Measurements from ENCODE around the gene TBX15. TPM values are rescaled to one million over a fixed set of nuclear protein-coding genes. Genes with fewer than 3 reads are reported as not detected.

The TBX15 gene
- total and polyA plus RNA-seq, 2 experiments from 2014 or later = 38.7 to 41.7 TPM

GRCh38 chr1:118973032-118973431, 15.1 kb downstream of the TBX15 start:
- peaks cover 48% of the 10 kb centered on the region for H3F3A ChIP-seq (ENCODE audit: insufficient read depth)
- no peak for DNase-seq
- 0 out of 2 replicates have a peak, but pooled peaks cover 6% of the 10 kb centered on the region for H4K20me1 ChIP-seq (ENCODE audit: insufficient read depth)
- H3K4me1 ChIP-seq (ENCODE audit: insufficient read depth) = peaks cover 66% of the 10 kb centered on the region
- H3K27me3 ChIP-seq (replicated peaks; ENCODE audit: insufficient read depth) = no peaks in the 10 kb centered on the region
- peak overlapping the region; percentile 55 for H3K4me2 ChIP-seq (ENCODE audit: unreplicated experiment)
- no peaks in the 10 kb centered on the region for H3K9me2 ChIP-seq (ENCODE audit: insufficient read depth)
- H3K79me2 ChIP-seq (ENCODE audit: insufficient read depth) = peaks cover 100% of the 10 kb centered on the region
- no peak overlapping the region for H2AFZ ChIP-seq
- H3K9ac ChIP-seq = peak overlapping the region; percentile 1; the same call in 1 of the 2 replicates
- in situ Hi-C loops (cut with MboI) = no loop called here
- TF ChIP-seq EZH2phosphoT487 (IDR thresholded peaks at IDR 0.05; ENCODE audit: insufficient read depth, low read depth) = no peak
- no peak for TF ChIP-seq EZH2 (IDR thresholded peaks at IDR 0.05; ENCODE audit: insufficient read depth, poor library complexity, severe bottlenecking)
- H3K36me3 ChIP-seq (ENCODE audit: low read depth) = peaks cover 6% of the 10 kb centered on the region; the same call in 1 of the 2 replicates
- no peak overlapping the region for H3K4me3 ChIP-seq
- peak overlapping the region; percentile 45 for H3K27ac ChIP-seq
- 8 to 11% methylated on average over 1 of the region's 1 CpG for WGBS, 2 experiments (ENCODE audit: low coverage in 1 of 2, low lambda C conversion rate in 2 of 2, missing lambda C conversion rate in 2 of 2)
- no peaks in the 10 kb centered on the region for H3K9me3 ChIP-seq (ENCODE audit: low read depth)

GRCh38 chr1:118970451-118970850, 17.7 kb downstream of the TBX15 start:
- Histone ChIP-seq H3K4me1 (ENCODE audit: insufficient read depth) (peaks cover 40% of the 10 kb centered on the region), H3K9ac (no peak overlapping the region), H4K20me1 (ENCODE audit: insufficient read depth) (0 out of 2 replicates have a peak, but pooled peaks cover 6% of the 10 kb centered on the region), H3K79me2 (ENCODE audit: insufficient read depth) (peaks cover 100% of the 10 kb centered on the region), H3K36me3 (ENCODE audit: low read depth) (peaks cover 6% of the 10 kb centered on the region; the same call in 1 of the 2 replicates), H3K4me3 (no peak overlapping the region), H3K9me3 (ENCODE audit: low read depth) (no peaks in the 10 kb centered on the region), H3K9me2 (ENCODE audit: insufficient read depth) (no peaks in the 10 kb centered on the region), H3F3A (ENCODE audit: insufficient read depth) (peaks cover 40% of the 10 kb centered on the region), H3K27me3 (replicated peaks; ENCODE audit: insufficient read depth) (no peaks in the 10 kb centered on the region), H3K27ac (no peak overlapping the region), H3K4me2 (ENCODE audit: unreplicated experiment) (no peak overlapping the region), H2AFZ (no peak overlapping the region)
- TF ChIP-seq EZH2 (IDR thresholded peaks at IDR 0.05; ENCODE audit: insufficient read depth, poor library complexity, severe bottlenecking) (no peak), EZH2phosphoT487 (IDR thresholded peaks at IDR 0.05; ENCODE audit: insufficient read depth, low read depth) (no peak)
- WGBS, 2 experiments (ENCODE audit: low coverage in 1 of 2, low lambda C conversion rate in 2 of 2, missing lambda C conversion rate in 2 of 2) = 83 to 87% methylated on average over 2 of the region's 2 CpGs
- in situ Hi-C loops (cut with MboI) = no loop called here
- DNase-seq = no peak

DNA sequence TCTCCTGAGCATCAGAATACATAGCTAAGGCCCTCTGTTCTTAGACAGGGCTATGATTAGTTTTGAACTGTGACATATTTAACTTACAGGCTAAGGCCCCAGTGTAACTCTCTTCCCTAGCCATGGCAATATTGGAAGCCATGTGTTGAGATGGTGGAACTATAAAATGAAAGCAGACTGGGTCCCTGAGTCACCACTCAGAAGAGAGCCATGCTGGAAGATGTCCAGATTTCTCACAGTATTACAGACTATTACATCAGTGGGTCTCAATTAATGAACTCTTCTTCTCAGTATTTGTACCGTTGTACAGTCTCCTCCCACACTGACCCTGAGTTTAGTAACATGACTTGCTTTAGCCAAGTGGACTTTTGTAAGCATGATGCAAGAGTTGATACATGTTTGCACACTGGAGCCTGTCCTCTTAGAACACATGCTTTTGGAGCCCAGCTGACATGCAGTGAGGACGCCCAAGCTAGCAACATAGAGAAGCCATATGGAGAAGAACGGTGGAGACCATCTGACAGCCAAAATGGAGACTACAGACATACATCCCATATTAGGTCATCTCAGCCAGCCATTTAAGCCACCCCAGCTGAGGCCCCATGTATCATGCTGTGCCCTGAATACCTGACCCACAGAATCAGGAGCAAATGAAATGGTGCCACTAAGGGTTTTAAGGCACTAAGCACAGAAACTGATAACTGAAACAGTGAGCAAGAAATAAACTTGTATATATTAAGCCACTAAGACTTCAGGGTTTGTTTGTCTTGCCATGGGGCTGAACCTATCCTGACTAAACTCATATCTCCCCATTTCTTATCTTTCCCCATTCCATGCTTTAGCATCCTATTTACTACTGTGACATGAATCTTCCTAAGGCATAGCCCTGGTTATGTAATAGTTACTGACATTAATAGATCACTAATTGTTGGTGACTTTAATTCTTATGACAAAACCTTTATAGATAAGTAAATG, 24.4 kb downstream of the TBX15 start:
- no peak for TF ChIP-seq EZH2phosphoT487 (IDR thresholded peaks at IDR 0.05; ENCODE audit: insufficient read depth, low read depth)
- H2AFZ ChIP-seq = no peak overlapping the region
- peak overlapping the region; percentile 38 for H3K4me2 ChIP-seq (ENCODE audit: unreplicated experiment)
- peak; percentile 97 for DNase-seq
- peaks cover 95% of the 10 kb centered on the region for H3K79me2 ChIP-seq (ENCODE audit: insufficient read depth)
- peak overlapping the region; percentile 32 for H3K9ac ChIP-seq
- H3K4me3 ChIP-seq = no peak overlapping the region
- in situ Hi-C loops (cut with MboI) = no loop called here
- WGBS, 2 experiments (ENCODE audit: low coverage in 1 of 2, low lambda C conversion rate in 2 of 2, missing lambda C conversion rate in 2 of 2) = 46 to 52% methylated on average over 3 of the region's 3 CpGs
- H3K27ac ChIP-seq = peak overlapping the region; percentile 77
- H3K9me2 ChIP-seq (ENCODE audit: insufficient read depth) = no peaks in the 10 kb centered on the region; the same call in 1 of the 2 replicates
- peaks cover 54% of the 10 kb centered on the region for H3F3A ChIP-seq (ENCODE audit: insufficient read depth)
- H4K20me1 ChIP-seq (ENCODE audit: insufficient read depth) = peaks cover 14% of the 10 kb centered on the region; the same call in 1 of the 2 replicates
- no peaks in the 10 kb centered on the region for H3K9me3 ChIP-seq (ENCODE audit: low read depth)
- no peaks in the 10 kb centered on the region for H3K27me3 ChIP-seq (replicated peaks; ENCODE audit: insufficient read depth)
- peaks cover 4% of the 10 kb centered on the region; the same call in 1 of the 2 replicates for H3K36me3 ChIP-seq (ENCODE audit: low read depth)
- peaks cover 55% of the 10 kb centered on the region for H3K4me1 ChIP-seq (ENCODE audit: insufficient read depth)

DNA sequence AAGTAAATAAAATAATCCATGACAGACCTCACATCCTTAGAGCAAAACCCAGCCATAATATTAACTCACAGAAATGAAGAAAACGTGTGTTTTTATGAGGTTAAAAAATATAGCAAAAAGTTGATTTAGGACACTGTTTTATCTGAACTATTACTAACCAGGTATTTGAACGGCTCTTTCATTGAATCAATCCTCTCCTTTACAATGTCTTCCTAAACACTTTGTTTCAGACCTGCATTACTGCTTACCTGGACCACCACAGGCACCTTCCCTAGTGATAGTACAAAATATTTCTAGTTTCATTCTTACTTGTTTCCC, 25.0 kb downstream of the TBX15 start:
- Histone ChIP-seq H3K4me2 (ENCODE audit: unreplicated experiment) (peak overlapping the region; percentile 38), H3K27ac (peak overlapping the region; percentile 77), H3K79me2 (ENCODE audit: insufficient read depth) (peaks cover 95% of the 10 kb centered on the region), H3K4me3 (no peak overlapping the region), H3K9me2 (ENCODE audit: insufficient read depth) (no peaks in the 10 kb centered on the region; the same call in 1 of the 2 replicates), H2AFZ (no peak overlapping the region), H3K4me1 (ENCODE audit: insufficient read depth) (peaks cover 55% of the 10 kb centered on the region), H3K36me3 (ENCODE audit: low read depth) (no peaks in the 10 kb centered on the region; the same call in 1 of the 2 replicates), H3K9me3 (ENCODE audit: low read depth) (no peaks in the 10 kb centered on the region), H4K20me1 (ENCODE audit: insufficient read depth) (peaks cover 14% of the 10 kb centered on the region; the same call in 1 of the 2 replicates), H3K9ac (peak overlapping the region; percentile 32), H3F3A (ENCODE audit: insufficient read depth) (peaks cover 58% of the 10 kb centered on the region), H3K27me3 (replicated peaks; ENCODE audit: insufficient read depth) (no peaks in the 10 kb centered on the region)
- no peak for DNase-seq
- TF ChIP-seq EZH2 (IDR thresholded peaks at IDR 0.05; ENCODE audit: insufficient read depth, poor library complexity, severe bottlenecking) (no peak), EZH2phosphoT487 (IDR thresholded peaks at IDR 0.05; ENCODE audit: insufficient read depth, low read depth) (no peak)
- in situ Hi-C loops (cut with MboI) = no loop called here
- 85 to 88% methylated on average over 2 of the region's 2 CpGs for WGBS, 2 experiments (ENCODE audit: low coverage in 1 of 2, low lambda C conversion rate in 2 of 2, missing lambda C conversion rate in 2 of 2)

Measured in GM23248 (cell line).